ENCODE measurements around the gene NEUROG3. TPM values are rescaled to one million over a fixed set of nuclear protein-coding genes. Genes with fewer than 3 reads are reported as not detected.

Gene NEUROG3
- total and polyA plus RNA-seq, 2 of the 13 experiments (the other 11 are each of a cell fraction or from before 2014, with no cell fraction given) = not detected

- TF ChIP-seq ZNF510 (CRISPR knock-in tag; IDR thresholded peaks at IDR 0.05; ENCODE audit: low read depth) = no peak
- no peak for TF ChIP-seq ZNF124 (CRISPR knock-in tag; IDR thresholded peaks at IDR 0.05)
- no peak for TF ChIP-seq ZHX1 (CRISPR knock-in tag; IDR thresholded peaks at IDR 0.05; ENCODE audit: low read depth)
- TF ChIP-seq ZBTB7A (CRISPR knock-in tag; IDR thresholded peaks at IDR 0.05) = no peak
- TF ChIP-seq TFDP1 (CRISPR knock-in tag; IDR thresholded peaks at IDR 0.05; ENCODE audit: borderline replicate concordance) = no peak
- no peak for TF ChIP-seq HOXA5 (CRISPR knock-in tag; IDR thresholded peaks at IDR 0.05)
- TF ChIP-seq BCL6 (CRISPR knock-in tag; IDR thresholded peaks at IDR 0.05) = no peak
- TF ChIP-seq ZNF234 (CRISPR knock-in tag; conservative IDR thresholded peaks at IDR 0.05) = no peak
- no peak for TF ChIP-seq ZNF569 (CRISPR knock-in tag; IDR thresholded peaks at IDR 0.05; ENCODE audit: borderline replicate concordance)
- no peak for TF ChIP-seq PCBP1 (IDR thresholded peaks at IDR 0.05; ENCODE audit: borderline replicate concordance, low read depth, low read length)
Observed at GRCh38 chr10:69575164-69575722, 2.0 kb upstream of the NEUROG3 start (continued).
